ENCODE data around the gene GAP43.

Gene GAP43

DNA sequence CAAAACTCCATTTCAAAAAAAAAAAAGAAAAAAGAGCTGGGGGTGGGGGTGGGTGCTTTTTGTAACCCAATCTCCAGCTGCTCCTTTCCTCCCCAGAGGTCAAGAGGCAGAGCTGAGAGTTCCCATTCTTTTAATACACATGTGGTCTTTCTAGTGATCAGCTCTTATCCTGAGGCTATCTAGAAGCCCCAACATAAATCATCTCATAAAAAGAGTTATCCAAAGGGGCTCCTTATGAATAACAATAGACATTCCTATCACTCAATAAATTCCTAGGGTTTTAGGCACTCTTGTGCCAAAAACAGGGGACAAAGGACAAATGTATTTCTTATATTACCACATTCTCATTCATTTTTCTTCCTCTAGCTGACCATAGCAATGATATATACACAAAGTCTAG is 25.1 kb upstream of the GAP43 start:
- no peaks in the 10 kb centered on the region for H3K36me3 ChIP-seq (ENCODE audit: control insufficient read depth in 1 of 2, insufficient read depth in 2 of 2, low read length in 2 of 2)
- H3K9me3 ChIP-seq (ENCODE audit: control insufficient read depth in 1 of 2, low read length in 2 of 2) = peaks cover 0 to 5% of the 10 kb centered on the region in 2 donors
- no peak overlapping the region for H3K9ac ChIP-seq (ENCODE audit: low read depth in 1 of 2, low read length in 2 of 2)
- no peaks in the 10 kb centered on the region for H3K27me3 ChIP-seq (ENCODE audit: control insufficient read depth in 1 of 2, insufficient read depth in 2 of 2, low read length in 2 of 2)
- no peaks in the 10 kb centered on the region for H3K4me1 ChIP-seq (ENCODE audit: control insufficient read depth in 1 of 2, insufficient read depth in 2 of 2, low read length in 2 of 2)
- H3K27ac ChIP-seq (ENCODE audit: low read depth, low read length) = no peak overlapping the region
- H3K4me3 ChIP-seq (ENCODE audit: low read depth in 1 of 2, low read length in 2 of 2) = no peak overlapping the region

DNA sequence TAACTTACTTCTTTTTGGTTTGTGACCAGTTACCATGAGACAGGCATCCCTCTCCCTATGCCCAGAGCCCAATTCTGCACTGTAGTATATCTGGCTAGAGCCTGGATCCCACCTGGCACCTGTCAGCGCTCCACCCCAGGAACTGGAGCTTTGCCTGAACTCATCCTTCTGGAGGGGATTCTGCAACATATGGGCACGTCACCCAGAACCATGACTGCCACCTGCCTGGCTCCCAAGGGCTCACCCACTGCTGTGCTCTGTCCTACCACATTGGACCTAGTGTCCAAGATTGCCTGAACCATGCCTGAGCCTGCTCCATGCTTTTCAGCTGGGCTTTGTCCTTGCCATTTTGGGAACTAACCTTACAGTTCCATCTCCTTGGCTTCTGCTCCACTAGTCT is 21.1 kb upstream of the GAP43 start:
- Histone ChIP-seq H3K27ac (ENCODE audit: low read depth, low read length) (no peak overlapping the region), H3K4me3 (ENCODE audit: low read depth in 1 of 2, low read length in 2 of 2) (no peak overlapping the region), H3K9ac (ENCODE audit: low read depth in 1 of 2, low read length in 2 of 2) (no peak overlapping the region), H3K4me1 (ENCODE audit: control insufficient read depth in 1 of 2, insufficient read depth in 2 of 2, low read length in 2 of 2) (no peaks in the 10 kb centered on the region), H3K27me3 (ENCODE audit: control insufficient read depth in 1 of 2, insufficient read depth in 2 of 2, low read length in 2 of 2) (no peaks in the 10 kb centered on the region), H3K36me3 (ENCODE audit: control insufficient read depth in 1 of 2, insufficient read depth in 2 of 2, low read length in 2 of 2) (no peaks in the 10 kb centered on the region), H3K9me3 (ENCODE audit: control insufficient read depth in 1 of 2, low read length in 2 of 2) (no peaks in the 10 kb centered on the region)

- H3K4me1 ChIP-seq (ENCODE audit: control insufficient read depth in 1 of 2, insufficient read depth in 2 of 2, low read length in 2 of 2) = no peaks in the 10 kb centered on the region
- H3K4me3 ChIP-seq (ENCODE audit: low read depth in 1 of 2, low read length in 2 of 2) = no peak overlapping the region
- H3K27ac ChIP-seq (ENCODE audit: low read depth, low read length) = no peak overlapping the region
- H3K9me3 ChIP-seq (ENCODE audit: control insufficient read depth in 1 of 2, low read length in 2 of 2) = no peaks in the 10 kb centered on the region
- no peaks in the 10 kb centered on the region for H3K36me3 ChIP-seq (ENCODE audit: control insufficient read depth in 1 of 2, insufficient read depth in 2 of 2, low read length in 2 of 2)
- H3K9ac ChIP-seq (ENCODE audit: low read depth in 1 of 2, low read length in 2 of 2) = no peak overlapping the region
- H3K27me3 ChIP-seq (ENCODE audit: control insufficient read depth in 1 of 2, insufficient read depth in 2 of 2, low read length in 2 of 2) = no peaks in the 10 kb centered on the region
Observed at GRCh38 chr3:115611630-115612029, 11.7 kb upstream of the GAP43 start.

DNA sequence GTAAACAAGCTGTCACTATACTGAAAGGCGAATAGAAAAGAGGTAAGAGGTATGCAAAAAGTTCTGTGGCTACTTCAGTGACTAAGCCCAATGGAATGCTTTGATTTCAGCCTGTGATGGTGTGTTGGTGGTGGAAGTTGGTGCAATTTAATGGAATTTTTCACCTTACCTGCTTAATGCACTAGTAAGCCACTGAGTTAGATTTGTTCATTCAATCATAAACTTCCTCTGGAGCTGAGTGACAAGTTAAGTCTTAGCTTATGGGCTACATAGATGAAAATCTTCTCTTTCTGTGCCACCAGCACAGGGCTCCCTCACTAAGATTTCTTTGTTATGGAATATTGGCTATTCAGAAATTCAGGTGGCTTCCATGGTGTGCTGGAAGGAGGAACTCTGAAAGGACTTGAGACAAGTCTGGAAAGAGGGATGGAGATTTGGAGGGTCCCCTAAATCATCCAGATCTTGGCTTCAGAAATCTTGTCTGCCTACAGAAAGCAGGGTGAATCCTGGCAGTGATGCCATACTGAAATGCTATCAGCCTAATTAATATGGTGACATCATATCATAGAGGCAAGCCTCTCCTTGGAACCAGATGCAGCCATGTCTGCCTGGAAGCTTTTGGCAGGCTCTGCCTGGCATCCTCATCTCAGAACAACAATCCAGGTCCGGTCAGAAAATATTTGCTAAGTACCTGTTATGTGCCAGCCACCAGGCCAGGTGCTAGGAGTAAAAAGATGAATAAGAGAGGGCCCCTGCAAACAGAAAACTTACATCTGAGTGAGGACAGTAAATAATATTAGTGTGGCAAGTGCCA is 8.1 kb upstream of the GAP43 start:
- H3K36me3 ChIP-seq (ENCODE audit: control insufficient read depth in 1 of 2, insufficient read depth in 2 of 2, low read length in 2 of 2) = no peaks in the 10 kb centered on the region
- no peaks in the 10 kb centered on the region for H3K27me3 ChIP-seq (ENCODE audit: control insufficient read depth in 1 of 2, insufficient read depth in 2 of 2, low read length in 2 of 2)
- no peaks in the 10 kb centered on the region for H3K9me3 ChIP-seq (ENCODE audit: control insufficient read depth in 1 of 2, low read length in 2 of 2)
- H3K27ac ChIP-seq (ENCODE audit: low read depth, low read length) = no peak overlapping the region
- no peaks in the 10 kb centered on the region for H3K4me1 ChIP-seq (ENCODE audit: control insufficient read depth in 1 of 2, insufficient read depth in 2 of 2, low read length in 2 of 2)
- no peak overlapping the region for H3K9ac ChIP-seq (ENCODE audit: low read depth in 1 of 2, low read length in 2 of 2)
- no peak overlapping the region for H3K4me3 ChIP-seq (ENCODE audit: low read depth in 1 of 2, low read length in 2 of 2)

DNA sequence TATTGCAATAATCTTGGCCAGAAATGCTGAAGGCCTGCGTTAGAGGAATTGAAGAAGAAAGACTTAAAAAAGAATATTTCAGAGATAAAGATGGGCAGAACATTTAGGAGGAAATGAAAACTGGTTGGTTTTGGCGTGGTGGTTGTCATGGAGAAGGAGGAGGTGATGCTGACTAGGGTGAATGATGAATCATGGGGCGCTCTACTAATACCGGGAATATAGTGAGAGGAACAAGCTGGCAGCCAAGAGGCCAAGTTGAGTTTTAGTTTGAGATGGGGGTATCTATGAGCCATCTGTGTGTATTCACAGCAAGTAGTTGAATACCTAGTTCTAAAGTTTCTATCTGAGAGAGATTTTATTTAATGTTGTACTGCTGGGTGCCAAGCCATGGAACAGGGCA is 6.8 kb upstream of the GAP43 start:
- H3K27ac ChIP-seq (ENCODE audit: low read depth, low read length) = no peak overlapping the region
- H3K9me3 ChIP-seq (ENCODE audit: control insufficient read depth in 1 of 2, low read length in 2 of 2) = no peaks in the 10 kb centered on the region
- no peak overlapping the region for H3K9ac ChIP-seq (ENCODE audit: low read depth in 1 of 2, low read length in 2 of 2)
- no peaks in the 10 kb centered on the region for H3K27me3 ChIP-seq (ENCODE audit: control insufficient read depth in 1 of 2, insufficient read depth in 2 of 2, low read length in 2 of 2)
- H3K4me1 ChIP-seq (ENCODE audit: control insufficient read depth in 1 of 2, insufficient read depth in 2 of 2, low read length in 2 of 2) = no peaks in the 10 kb centered on the region
- H3K36me3 ChIP-seq (ENCODE audit: control insufficient read depth in 1 of 2, insufficient read depth in 2 of 2, low read length in 2 of 2) = no peaks in the 10 kb centered on the region
- no peak overlapping the region for H3K4me3 ChIP-seq (ENCODE audit: low read depth in 1 of 2, low read length in 2 of 2)

DNA sequence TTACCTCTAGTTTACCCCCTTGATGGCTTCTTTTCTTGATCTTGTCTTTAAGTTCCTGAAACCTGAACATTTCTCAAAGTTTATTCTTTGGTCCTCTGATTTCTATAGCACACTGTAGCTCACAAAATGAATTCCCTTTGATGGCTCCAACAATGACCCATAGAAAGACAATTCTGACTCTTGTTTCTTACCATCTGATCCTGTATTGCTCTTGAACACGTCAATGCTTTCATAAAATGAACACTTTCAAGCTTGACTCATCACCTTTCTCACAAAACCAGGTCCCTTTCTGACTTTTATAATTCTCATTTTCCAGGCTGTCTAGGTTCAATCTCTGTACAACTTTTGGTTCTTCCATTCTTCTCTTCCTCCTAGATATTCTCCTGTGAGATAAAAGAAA is 5.7 kb upstream of the GAP43 start:
- no peaks in the 10 kb centered on the region for H3K36me3 ChIP-seq (ENCODE audit: control insufficient read depth in 1 of 2, insufficient read depth in 2 of 2, low read length in 2 of 2)
- no peaks in the 10 kb centered on the region for H3K27me3 ChIP-seq (ENCODE audit: control insufficient read depth in 1 of 2, insufficient read depth in 2 of 2, low read length in 2 of 2)
- no peaks in the 10 kb centered on the region for H3K4me1 ChIP-seq (ENCODE audit: control insufficient read depth in 1 of 2, insufficient read depth in 2 of 2, low read length in 2 of 2)
- no peaks in the 10 kb centered on the region for H3K9me3 ChIP-seq (ENCODE audit: control insufficient read depth in 1 of 2, low read length in 2 of 2)
- no peak overlapping the region for H3K27ac ChIP-seq (ENCODE audit: low read depth, low read length)
- no peak overlapping the region for H3K9ac ChIP-seq (ENCODE audit: low read depth in 1 of 2, low read length in 2 of 2)
- H3K4me3 ChIP-seq (ENCODE audit: low read depth in 1 of 2, low read length in 2 of 2) = no peak overlapping the region

GRCh38 chr3:115624029-115624741 is 875 bp downstream of the GAP43 start:
- Histone ChIP-seq H3K4me3 (ENCODE audit: low read depth in 1 of 2, low read length in 2 of 2) (no peak overlapping the region), H3K9me3 (ENCODE audit: control insufficient read depth in 1 of 2, low read length in 2 of 2) (no peaks in the 10 kb centered on the region), H3K4me1 (ENCODE audit: control insufficient read depth in 1 of 2, insufficient read depth in 2 of 2, low read length in 2 of 2) (no peaks in the 10 kb centered on the region), H3K27me3 (ENCODE audit: control insufficient read depth in 1 of 2, insufficient read depth in 2 of 2, low read length in 2 of 2) (peaks cover 14 to 18% of the 10 kb centered on the region in 2 donors), H3K27ac (ENCODE audit: low read depth, low read length) (no peak overlapping the region), H3K9ac (ENCODE audit: low read depth in 1 of 2, low read length in 2 of 2) (no peak overlapping the region), H3K36me3 (ENCODE audit: control insufficient read depth in 1 of 2, insufficient read depth in 2 of 2, low read length in 2 of 2) (no peaks in the 10 kb centered on the region)

GRCh38 chr3:115624901-115625300 is 1.6 kb downstream of the GAP43 start:
- no peak overlapping the region for H3K27ac ChIP-seq (ENCODE audit: low read depth, low read length)
- H3K9me3 ChIP-seq (ENCODE audit: control insufficient read depth in 1 of 2, low read length in 2 of 2) = no peaks in the 10 kb centered on the region
- no peak overlapping the region for H3K4me3 ChIP-seq (ENCODE audit: low read depth in 1 of 2, low read length in 2 of 2)

DNA sequence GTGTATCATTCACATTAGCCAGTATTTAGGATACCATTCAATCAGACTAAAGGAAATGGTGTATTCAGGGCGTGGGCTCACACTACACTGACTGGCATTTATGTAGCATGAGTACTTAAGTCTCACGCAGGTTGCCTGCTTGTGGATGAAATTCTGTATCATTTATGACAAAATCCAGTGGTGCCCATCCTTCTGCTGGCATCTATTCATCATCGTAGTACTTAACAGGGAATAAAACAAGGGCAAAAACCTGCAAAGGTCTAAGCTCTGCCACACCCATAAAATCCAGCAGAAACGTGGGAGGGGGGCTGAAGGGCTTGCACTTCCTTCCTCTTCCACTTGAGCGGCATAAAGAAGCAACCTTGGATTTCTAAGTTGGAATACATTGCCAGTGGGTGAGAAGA is 2.7 kb downstream of the GAP43 start:
- no peak overlapping the region for H3K9ac ChIP-seq (ENCODE audit: low read depth in 1 of 2, low read length in 2 of 2)
- H3K36me3 ChIP-seq (ENCODE audit: control insufficient read depth in 1 of 2, insufficient read depth in 2 of 2, low read length in 2 of 2) = no peaks in the 10 kb centered on the region
- H3K4me3 ChIP-seq (ENCODE audit: low read depth in 1 of 2, low read length in 2 of 2) = no peak overlapping the region
- H3K4me1 ChIP-seq (ENCODE audit: control insufficient read depth in 1 of 2, insufficient read depth in 2 of 2, low read length in 2 of 2) = no peaks in the 10 kb centered on the region
- H3K27me3 ChIP-seq (ENCODE audit: control insufficient read depth in 1 of 2, insufficient read depth in 2 of 2, low read length in 2 of 2) = peaks cover 14 to 18% of the 10 kb centered on the region in 2 donors
- no peaks in the 10 kb centered on the region for H3K9me3 ChIP-seq (ENCODE audit: control insufficient read depth in 1 of 2, low read length in 2 of 2)
- no peak overlapping the region for H3K27ac ChIP-seq (ENCODE audit: low read depth, low read length)

More at GRCh38 chr3:115624901-115625300, 1.6 kb downstream of the GAP43 start:
- no peak overlapping the region for H3K9ac ChIP-seq (ENCODE audit: low read depth in 1 of 2, low read length in 2 of 2)
- no peaks in the 10 kb centered on the region for H3K4me1 ChIP-seq (ENCODE audit: control insufficient read depth in 1 of 2, insufficient read depth in 2 of 2, low read length in 2 of 2)
- peaks cover 14 to 18% of the 10 kb centered on the region in 2 donors for H3K27me3 ChIP-seq (ENCODE audit: control insufficient read depth in 1 of 2, insufficient read depth in 2 of 2, low read length in 2 of 2)
- no peaks in the 10 kb centered on the region for H3K36me3 ChIP-seq (ENCODE audit: control insufficient read depth in 1 of 2, insufficient read depth in 2 of 2, low read length in 2 of 2)

GRCh38 chr3:115626721-115627120 is 3.4 kb downstream of the GAP43 start:
- peaks cover 14 to 18% of the 10 kb centered on the region in 2 donors for H3K27me3 ChIP-seq (ENCODE audit: control insufficient read depth in 1 of 2, insufficient read depth in 2 of 2, low read length in 2 of 2)
- H3K9ac ChIP-seq (ENCODE audit: low read depth in 1 of 2, low read length in 2 of 2) = no peak overlapping the region
- no peaks in the 10 kb centered on the region for H3K4me1 ChIP-seq (ENCODE audit: control insufficient read depth in 1 of 2, insufficient read depth in 2 of 2, low read length in 2 of 2)
- no peak overlapping the region for H3K27ac ChIP-seq (ENCODE audit: low read depth, low read length)
- H3K9me3 ChIP-seq (ENCODE audit: control insufficient read depth in 1 of 2, low read length in 2 of 2) = no peaks in the 10 kb centered on the region
- H3K36me3 ChIP-seq (ENCODE audit: control insufficient read depth in 1 of 2, insufficient read depth in 2 of 2, low read length in 2 of 2) = no peaks in the 10 kb centered on the region
- no peak overlapping the region for H3K4me3 ChIP-seq (ENCODE audit: low read depth in 1 of 2, low read length in 2 of 2)

Measured in duodenal mucosa (tissue), 2 donors.